ENCODE results near the gene OXNAD1. TPM values are rescaled to one million over a fixed set of nuclear protein-coding genes. Genes with fewer than 3 reads are reported as not detected.
A peak's percentile ranks its signal among the peaks of the same experiment; 100 is the strongest.

OXNAD1 gene
- total and polyA plus RNA-seq, 10 of the 15 experiments (the other 5 are each of a cell fraction or from before 2014, with no cell fraction given), result 5.6 to 27.8 (median 16.2) TPM

DNA sequence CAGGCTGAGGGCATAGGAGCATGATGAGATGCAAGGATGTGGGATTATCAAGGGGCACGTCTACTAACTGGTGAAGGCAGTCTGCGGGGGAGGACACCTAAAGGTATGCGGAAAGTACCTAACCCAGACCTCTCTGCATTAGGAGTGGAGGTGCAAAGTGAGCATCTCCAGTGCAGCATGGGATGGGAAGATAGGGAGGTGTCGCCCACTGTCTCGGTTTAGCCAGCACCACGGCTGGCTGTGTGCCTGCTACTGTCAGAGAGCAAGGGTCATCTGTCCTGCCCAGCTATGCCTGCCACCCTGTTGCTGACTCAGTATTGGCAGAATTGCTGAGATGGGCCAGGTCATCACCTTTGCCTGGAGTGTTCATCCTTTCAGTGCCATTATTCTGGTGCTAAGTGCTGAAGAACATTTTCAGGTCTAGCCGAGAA lies 40.1 kb downstream of the OXNAD1 start:
- BruUV-seq (replicated peaks), result no TSS peak
- H3K9me3 ChIP-seq (replicated peaks; ENCODE audit: control insufficient read depth, insufficient read depth, low read length), result no peaks in the 10 kb centered on the region
- ChIA-PET RAD21 (ENCODE audit: unreplicated experiment) (interaction anchor here (0.6 to 1.2 kb wide), 4 partner anchors 13 to 32 kb away, joined by 3 to 5 read pairs (median 4); no protein-coding TSS in a partner anchor), SMC1A (ENCODE audit: uncharacterized antibody, unreplicated experiment) (interaction anchor here (1.7 to 2.3 kb wide), 3 partner anchors 9 to 20 kb away, joined by 4 to 12 read pairs (median 10); no protein-coding TSS in a partner anchor), CTCF (interaction anchor here (2.1 to 6.3 kb wide), 3 partner anchors 9 to 245 kb away, joined by 6 to 45 read pairs (median 8); no protein-coding TSS in a partner anchor), POLR2A (interaction anchor here (0.6 to 1.2 kb wide), 3 partner anchors 13 to 217 kb away, joined by 3 to 5 read pairs (median 3); no protein-coding TSS in a partner anchor)
- in situ Hi-C loops (cut with MboI), result no loop called here
- no peak for FAIRE-seq
- no peak overlapping the region for H3K4me2 ChIP-seq (ENCODE audit: control insufficient read depth, insufficient read depth)
- no peak; the same call in 2 of the 3 replicates for ATAC-seq
- H3K4me1 ChIP-seq (ENCODE audit: control insufficient read depth, insufficient read depth, low read length), result peaks cover 22% of the 10 kb centered on the region
- peaks cover 0 to 4% of the 10 kb centered on the region in 2 experiments; a peak in 3 of 4 replicates for H3K36me3 ChIP-seq (ENCODE audit: control insufficient read depth in 2 of 2, insufficient read depth in 2 of 2, low read length in 1 of 2)
- H3K27me3 ChIP-seq (replicated peaks in 1 of 2; ENCODE audit: control insufficient read depth in 2 of 2, insufficient read depth in 2 of 2, low read length in 1 of 2), result no peaks in the 10 kb centered on the region
- H2AFZ ChIP-seq (ENCODE audit: control insufficient read depth, low read depth, low read length), result no peak overlapping the region
- no peak overlapping the region for H3K4me3 ChIP-seq
- H3K79me2 ChIP-seq (ENCODE audit: control insufficient read depth, insufficient read depth, low read length), result no peaks in the 10 kb centered on the region
- intact Hi-C loops (cut with micrococcal nuclease; ENCODE audit: unreplicated experiment), result no loop called here
- DNase-seq (ENCODE audit: low read depth, low spot score), result no peak
- no peak overlapping the region for H3K9ac ChIP-seq (ENCODE audit: control insufficient read depth, insufficient read depth, low read length)
- no peak overlapping the region for H3K27ac ChIP-seq (ENCODE audit: control insufficient read depth, insufficient read depth)
- no peaks in the 10 kb centered on the region for H4K20me1 ChIP-seq (ENCODE audit: control insufficient read depth, insufficient read depth)
- 80% methylated on average over 7 of the region's 7 CpGs for WGBS (ENCODE audit: insufficient coverage, insufficient replicate concordance, low lambda C conversion rate, missing lambda C conversion rate)
- TF ChIP-seq GABPA (IDR thresholded peaks at IDR 0.05; ENCODE audit: low read depth) (no peak), POLR2AphosphoS5 (IDR thresholded peaks at IDR 0.05; ENCODE audit: low read length) (peak; percentile 80), EZH2 (IDR thresholded peaks at IDR 0.05; ENCODE audit: borderline replicate concordance, control insufficient read depth, low read depth, low read length) (no peak), EED (IDR thresholded peaks at IDR 0.05; ENCODE audit: low read depth) (no peak), POLR2A (IDR thresholded peaks at IDR 0.05; ENCODE audit: low read depth, low read length) (peak; percentile 78), PAX8 (IDR thresholded peaks at IDR 0.05) (no peak), ZNF622 (IDR thresholded peaks at IDR 0.05) (no peak), POLR2AphosphoS2 (IDR thresholded peaks at IDR 0.05; ENCODE audit: low read depth, low read length) (peak; percentile 86), SMAD5 (IDR thresholded peaks at IDR 0.05; ENCODE audit: low read depth) (no peak), STAT3 (IDR thresholded peaks at IDR 0.05; ENCODE audit: low read depth, low read length) (no peak), PAX5 (IDR thresholded peaks at IDR 0.05; ENCODE audit: borderline replicate concordance, low read depth, low read length) (0 out of 2 replicates have a peak, but pooled peaks have one; percentile 8), SUZ12 (IDR thresholded peaks at IDR 0.05; ENCODE audit: unreplicated experiment) (no peak), PML (IDR thresholded peaks at IDR 0.05; ENCODE audit: low read length) (no peak; the same call in 1 of the 2 replicates), NR2F1 (conservative IDR thresholded peaks at IDR 0.05) (no peak), ZZZ3 (IDR thresholded peaks at IDR 0.05; ENCODE audit: control insufficient read depth, insufficient read length, low read depth) (no peak)
- TF ChIP-seq, protein P1, sequence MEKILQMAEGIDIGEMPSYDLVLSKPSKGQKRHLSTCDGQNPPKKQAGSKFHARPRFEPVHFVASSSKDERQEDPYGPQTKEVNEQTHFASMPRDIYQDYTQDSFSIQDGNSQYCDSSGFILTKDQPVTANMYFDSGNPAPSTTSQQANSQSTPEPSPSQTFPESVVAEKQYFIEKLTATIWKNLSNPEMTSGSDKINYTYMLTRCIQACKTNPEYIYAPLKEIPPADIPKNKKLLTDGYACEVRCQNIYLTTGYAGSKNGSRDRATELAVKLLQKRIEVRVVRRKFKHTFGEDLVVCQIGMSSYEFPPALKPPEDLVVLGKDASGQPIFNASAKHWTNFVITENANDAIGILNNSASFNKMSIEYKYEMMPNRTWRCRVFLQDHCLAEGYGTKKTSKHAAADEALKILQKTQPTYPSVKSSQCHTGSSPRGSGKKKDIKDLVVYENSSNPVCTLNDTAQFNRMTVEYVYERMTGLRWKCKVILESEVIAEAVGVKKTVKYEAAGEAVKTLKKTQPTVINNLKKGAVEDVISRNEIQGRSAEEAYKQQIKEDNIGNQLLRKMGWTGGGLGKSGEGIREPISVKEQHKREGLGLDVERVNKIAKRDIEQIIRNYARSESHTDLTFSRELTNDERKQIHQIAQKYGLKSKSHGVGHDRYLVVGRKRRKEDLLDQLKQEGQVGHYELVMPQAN (conservative IDR thresholded peaks at IDR 0.05), result no peak
- TF ChIP-seq, protein P2, sequence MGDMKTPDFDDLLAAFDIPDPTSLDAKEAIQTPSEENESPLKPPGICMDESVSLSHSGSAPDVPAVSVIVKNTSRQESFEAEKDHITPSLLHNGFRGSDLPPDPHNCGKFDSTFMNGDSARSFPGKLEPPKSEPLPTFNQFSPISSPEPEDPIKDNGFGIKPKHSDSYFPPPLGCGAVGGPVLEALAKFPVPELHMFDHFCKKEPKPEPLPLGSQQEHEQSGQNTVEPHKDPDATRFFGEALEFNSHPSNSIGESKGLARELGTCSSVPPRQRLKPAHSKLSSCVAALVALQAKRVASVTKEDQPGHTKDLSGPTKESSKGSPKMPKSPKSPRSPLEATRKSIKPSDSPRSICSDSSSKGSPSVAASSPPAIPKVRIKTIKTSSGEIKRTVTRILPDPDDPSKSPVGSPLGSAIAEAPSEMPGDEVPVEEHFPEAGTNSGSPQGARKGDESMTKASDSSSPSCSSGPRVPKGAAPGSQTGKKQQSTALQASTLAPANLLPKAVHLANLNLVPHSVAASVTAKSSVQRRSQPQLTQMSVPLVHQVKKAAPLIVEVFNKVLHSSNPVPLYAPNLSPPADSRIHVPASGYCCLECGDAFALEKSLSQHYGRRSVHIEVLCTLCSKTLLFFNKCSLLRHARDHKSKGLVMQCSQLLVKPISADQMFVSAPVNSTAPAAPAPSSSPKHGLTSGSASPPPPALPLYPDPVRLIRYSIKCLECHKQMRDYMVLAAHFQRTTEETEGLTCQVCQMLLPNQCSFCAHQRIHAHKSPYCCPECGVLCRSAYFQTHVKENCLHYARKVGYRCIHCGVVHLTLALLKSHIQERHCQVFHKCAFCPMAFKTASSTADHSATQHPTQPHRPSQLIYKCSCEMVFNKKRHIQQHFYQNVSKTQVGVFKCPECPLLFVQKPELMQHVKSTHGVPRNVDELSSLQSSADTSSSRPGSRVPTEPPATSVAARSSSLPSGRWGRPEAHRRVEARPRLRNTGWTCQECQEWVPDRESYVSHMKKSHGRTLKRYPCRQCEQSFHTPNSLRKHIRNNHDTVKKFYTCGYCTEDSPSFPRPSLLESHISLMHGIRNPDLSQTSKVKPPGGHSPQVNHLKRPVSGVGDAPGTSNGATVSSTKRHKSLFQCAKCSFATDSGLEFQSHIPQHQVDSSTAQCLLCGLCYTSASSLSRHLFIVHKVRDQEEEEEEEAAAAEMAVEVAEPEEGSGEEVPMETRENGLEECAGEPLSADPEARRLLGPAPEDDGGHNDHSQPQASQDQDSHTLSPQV (IDR thresholded peaks at IDR 0.05), result no peak
